HG02642 (cell line): ENCODE results near the gene CACNA1E.
"Not testable (repeated sequence)": the region's sequence is repeated elsewhere in the genome, so short reads cannot be mapped to it uniquely, and the experiment has no call there.

ENCODE experiments used
- ATAC-seq: cut with Tn5 transposase; IDR thresholded peaks from one replicate; pipeline ENCODE4 v1.9.1; 2021; ENCODE audit warnings: mild to moderate bottlenecking; ENCODE audit not compliant: unreplicated experiment, poor library complexity

Gene CACNA1E

GRCh38 chr1:181854212-181854611 is 370.9 kb downstream of the CACNA1E start:
- ATAC-seq, result not testable (repeated sequence)

GRCh38 chr1:181855380-181855779 is 372.1 kb downstream of the CACNA1E start:
- ATAC-seq, result no peak
